Ovary (tissue), 3 donors: ENCODE results near the gene FXYD1.

ENCODE experiments used
- CTCF ChIP-seq, 3 donors: fragments of 450-650 bp in 2 of 3; fragments of 200-600 bp in 1 of 3; IDR thresholded peaks; one replicate each; pipeline versions ENCODE4 v1.5.1 to v1.8.0; 2016 to 2022; ENCODE audit warnings: antibody characterized with exemption in 3 of 3, mild to moderate bottlenecking in 1 of 3
- EP300 ChIP-seq: sonication (generic); formaldehyde crosslinking; IDR thresholded peaks from one replicate; pipeline ENCODE4 v1.6.1; 2017; ENCODE audit warnings: antibody characterized with exemption
- POLR2A ChIP-seq: fragments of 450-650 bp; IDR thresholded peaks from one replicate; pipeline ENCODE4 v1.6.1; 2017; ENCODE audit warnings: antibody characterized with exemption, mild to moderate bottlenecking, moderate library complexity
- donor health status: DM: no; HTN: no; CAD: no.

- TF ChIP-seq CTCF (IDR thresholded peaks at IDR 0.05), result no peak
- TF ChIP-seq EP300, result no peak
- no peak for TF ChIP-seq POLR2A
Observed at GRCh38 chr19:35105411-35106290, 33.0 kb upstream of the FXYD1 start.
